ENCODE results near the gene MAP3K10.

GRCh38 chr19:40221858-40222619 lies 30.8 kb downstream of the MAP3K10 start:
- peak; percentile 69 to 91 (median 85) for TF ChIP-seq CTCF (IDR thresholded peaks at IDR 0.05)
- TF ChIP-seq POLR2A (IDR thresholded peaks at IDR 0.05) = no peak
- peak; percentile 74 for TF ChIP-seq POLR2AphosphoS5 (IDR thresholded peaks at IDR 0.05)

Measured in prostate gland (tissue), 2 donors.